Activated CD4-positive, alpha-beta T cell treated with anti-CD3 and anti-CD28 coated beads, Interleukin-2, amount 50 U/mL, for 1 hour (primary cell): ENCODE results near the gene COBL.
"Not testable (repeated sequence)": the region's sequence is repeated elsewhere in the genome, so short reads cannot be mapped to it uniquely, and the experiment has no call there.

ENCODE experiments used
- DNase-seq: peaks from one replicate; pipeline ENCODE4 v3.0.0-alpha.2; 2020

COBL gene

GRCh38 chr7:51227861-51228260 is 88.7 kb downstream of the COBL start:
- no peak for DNase-seq

GRCh38 chr7:51226916-51227535 is 89.6 kb downstream of the COBL start:
- DNase-seq = no peak

- no peak for DNase-seq
Measured at GRCh38 chr7:51226063-51226755, 90.4 kb downstream of the COBL start.

- DNase-seq = no peak
Measured at GRCh38 chr7:51224811-51225595, 91.6 kb downstream of the COBL start.

- no peak for DNase-seq
Measured at GRCh38 chr7:51223505-51223904, 93.1 kb downstream of the COBL start.

GRCh38 chr7:51222916-51223315 is 93.7 kb downstream of the COBL start:
- no peak for DNase-seq

- DNase-seq = no peak
Measured at GRCh38 chr7:51220226-51220625, 96.4 kb downstream of the COBL start.

- DNase-seq = no peak
Measured at GRCh38 chr7:51219261-51219988, 97.2 kb downstream of the COBL start.

- no peak for DNase-seq
Measured at GRCh38 chr7:51217804-51218203, 98.8 kb downstream of the COBL start.

GRCh38 chr7:51214098-51214497 is 102.5 kb downstream of the COBL start:
- no peak for DNase-seq

GRCh38 chr7:51213618-51214017 is 103.0 kb downstream of the COBL start:
- DNase-seq = no peak

GRCh38 chr7:51210766-51211165 is 105.8 kb downstream of the COBL start:
- no peak for DNase-seq

GRCh38 chr7:51209426-51209825 is 107.2 kb downstream of the COBL start:
- no peak for DNase-seq

GRCh38 chr7:51208125-51208524 is 108.5 kb downstream of the COBL start:
- not testable (repeated sequence) for DNase-seq

- no peak for DNase-seq
Measured at GRCh38 chr7:51198654-51199053, 118.0 kb downstream of the COBL start.

- no peak for DNase-seq
Measured at GRCh38 chr7:51190969-51191368, 125.6 kb downstream of the COBL start.

GRCh38 chr7:51189777-51190176 is 126.8 kb downstream of the COBL start:
- no peak for DNase-seq

- no peak for DNase-seq
Measured at GRCh38 chr7:51188987-51189386, 127.6 kb downstream of the COBL start.

- DNase-seq = no peak
Measured at GRCh38 chr7:51187941-51188340, 128.7 kb downstream of the COBL start.

GRCh38 chr7:51186531-51186930 is 130.1 kb downstream of the COBL start:
- DNase-seq = no peak

- no peak for DNase-seq
Measured at GRCh38 chr7:51182636-51183166, 133.9 kb downstream of the COBL start.

- DNase-seq = no peak
Measured at GRCh38 chr7:51180092-51180491, 136.5 kb downstream of the COBL start.

GRCh38 chr7:51175992-51176388 is 140.6 kb downstream of the COBL start:
- DNase-seq = no peak
